H9 (cell line): ENCODE results near the gene SELPLG. TPM values are rescaled to one million over a fixed set of nuclear protein-coding genes. Genes with fewer than 3 reads are reported as not detected.

Source experiments
- DNase-seq: peaks from one replicate; pipeline ENCODE4 v3.0.0-alpha.2; 2017
- H2AFZ ChIP-seq: one replicate; pipeline ENCODE4 v1.6.1; 2013; ENCODE audit warnings: mild to moderate bottlenecking, low read length, control low read depth, moderate library complexity
- H2AK5ac ChIP-seq: 2 replicates; pipeline ENCODE4 v1.6.1; 2013; ENCODE audit warnings: low read length, control low read depth, mixed read lengths; ENCODE audit not compliant: insufficient read length
- H2BK120ac ChIP-seq: one replicate; pipeline ENCODE4 v1.6.1; 2013; ENCODE audit warnings: low read depth, mild to moderate bottlenecking, low read length, control low read depth, inconsistent platforms; ENCODE audit not compliant: poor library complexity, severe bottlenecking
- H2BK12ac ChIP-seq: 2 replicates; pipeline ENCODE4 v1.6.1; 2013; ENCODE audit warnings: low read length, control low read depth, mixed read lengths, low read depth; ENCODE audit not compliant: insufficient read length
- H2BK15ac ChIP-seq: 2 replicates; pipeline ENCODE4 v1.6.1; 2013; ENCODE audit warnings: low read depth, low read length, control low read depth
- H2BK20ac ChIP-seq: one replicate; pipeline ENCODE4 v1.6.1; 2013; ENCODE audit warnings: low read depth, mild to moderate bottlenecking, low read length, control low read depth, inconsistent platforms; ENCODE audit not compliant: poor library complexity, severe bottlenecking
- H2BK5ac ChIP-seq: 2 replicates; pipeline ENCODE4 v1.6.1; 2013; ENCODE audit warnings: low read length, control low read depth, mixed read lengths; ENCODE audit not compliant: insufficient read length
- H3K14ac ChIP-seq: 2 replicates; pipeline ENCODE4 v1.6.1; 2013; ENCODE audit warnings: low read length, control low read depth; ENCODE audit not compliant: insufficient read depth
- H3K18ac ChIP-seq: 2 replicates; pipeline ENCODE4 v1.6.1; 2013; ENCODE audit warnings: low read depth, mild to moderate bottlenecking, mixed read lengths, low read length, control low read depth; ENCODE audit not compliant: insufficient read length
- H3K23ac ChIP-seq: 2 replicates; pipeline ENCODE4 v1.6.1; 2013; ENCODE audit warnings: low read length, control low read depth, mixed read lengths, low read depth; ENCODE audit not compliant: insufficient read length
- H3K23me2 ChIP-seq: 2 replicates; pipeline ENCODE4 v1.6.1; 2013; ENCODE audit warnings: low read depth, mild to moderate bottlenecking, mixed read lengths, low read length, control low read depth; ENCODE audit not compliant: insufficient read length, poor library complexity, severe bottlenecking
- H3K27ac ChIP-seq: 2 replicates; pipeline ENCODE4 v1.5.1; 2013; ENCODE audit warnings: low read length, control low read depth, mixed read lengths, low read depth; ENCODE audit not compliant: insufficient read length
- H3K27me3 ChIP-seq: 2 replicates; pipeline ENCODE4 v1.6.1; 2013; ENCODE audit warnings: low read length, control low read depth, inconsistent platforms; ENCODE audit not compliant: insufficient read depth
- H3K4ac ChIP-seq: 2 replicates; pipeline ENCODE4 v1.6.1; 2013; ENCODE audit warnings: low read depth, mild to moderate bottlenecking, control low read depth, inconsistent platforms, low read length, moderate library complexity
- H3K4me1 ChIP-seq: 2 replicates; pipeline ENCODE4 v1.6.1; 2013; ENCODE audit warnings: low read length, control low read depth, inconsistent platforms; ENCODE audit not compliant: insufficient read depth
- H3K4me2 ChIP-seq: 2 replicates; pipeline ENCODE4 v1.6.1; 2013; ENCODE audit warnings: low read length, control low read depth, mixed read lengths; ENCODE audit not compliant: insufficient read length, insufficient read depth
- H3K56ac ChIP-seq: 2 replicates; pipeline ENCODE4 v1.6.1; 2013; ENCODE audit warnings: low read depth, mild to moderate bottlenecking, mixed read lengths, low read length, control low read depth; ENCODE audit not compliant: insufficient read length
- H3K79me1 ChIP-seq: 2 replicates; pipeline ENCODE4 v1.6.1; 2013; ENCODE audit warnings: low read depth, mild to moderate bottlenecking, moderate library complexity, low read length, control low read depth, inconsistent platforms; ENCODE audit not compliant: insufficient read depth, poor library complexity, severe bottlenecking
- H3K79me2 ChIP-seq: 2 replicates; pipeline ENCODE4 v1.6.1; 2013; ENCODE audit warnings: low read length, control low read depth, inconsistent platforms; ENCODE audit not compliant: insufficient read depth
- H3K9ac ChIP-seq: 2 replicates; pipeline ENCODE4 v1.6.1; 2013; ENCODE audit warnings: low read length, control low read depth, mixed read lengths; ENCODE audit not compliant: insufficient read length; ENCODE audit errors: extremely low read depth
- H3K9me3 ChIP-seq: one replicate; pipeline ENCODE4 v1.6.1; 2013; ENCODE audit warnings: low read depth, low read length, inconsistent platforms; ENCODE audit not compliant: control insufficient read depth
- H3T11ph ChIP-seq: one replicate; pipeline ENCODE4 v1.6.1; 2013; ENCODE audit warnings: mild to moderate bottlenecking, low read length, control low read depth, inconsistent platforms
- H4K20me1 ChIP-seq: one replicate; pipeline ENCODE4 v1.6.1; 2013; ENCODE audit not compliant: control insufficient read depth, insufficient read length, insufficient read depth
- H4K5ac ChIP-seq: 2 replicates; pipeline ENCODE4 v1.6.1; 2013; ENCODE audit warnings: low read depth, mild to moderate bottlenecking, mixed read lengths, low read length, control low read depth; ENCODE audit not compliant: insufficient read length
- H4K8ac ChIP-seq: replicated peaks from 2 replicates; pipeline ENCODE4 v1.6.1; 2013; ENCODE audit warnings: low read length, control low read depth, mixed read lengths, low read depth; ENCODE audit not compliant: insufficient read length
- H4K91ac ChIP-seq: 2 replicates; pipeline ENCODE4 v1.6.1; 2013; ENCODE audit warnings: low read depth, mild to moderate bottlenecking, moderate library complexity, mixed read lengths, low read length, control low read depth; ENCODE audit not compliant: insufficient read length
- H3K27ac Mint-ChIP-seq, 3 experiments: 2 replicates in 2 of 3; 3 replicates in 1 of 3; pipeline ENCODE4 v1.8.0; 2020 to 2021; ENCODE audit warnings: mixed read lengths in 3 of 3, mild to moderate bottlenecking in 1 of 3, moderate library complexity in 1 of 3
- H3K27me3 Mint-ChIP-seq: 2 replicates; pipeline ENCODE4 v1.8.0; 2021; ENCODE audit warnings: low read depth, mild to moderate bottlenecking, moderate library complexity, mixed read lengths
- H3K36me3 Mint-ChIP-seq, 3 experiments: 2 replicates in 2 of 3; 3 replicates in 1 of 3; pipeline ENCODE4 v1.8.0; 2020 to 2021; ENCODE audit warnings: low read depth in 3 of 3, mixed read lengths in 3 of 3; ENCODE audit not compliant: insufficient read depth in 1 of 3
- H3K4me1 Mint-ChIP-seq, 2 experiments: 2 replicates each; pipeline ENCODE4 v1.8.0; 2020; ENCODE audit warnings: mixed read lengths in 2 of 2
- H3K4me3 Mint-ChIP-seq, 2 experiments: 2 replicates in 1 of 2; 3 replicates in 1 of 2; pipeline ENCODE4 v1.8.0; 2020 to 2021; ENCODE audit warnings: mild to moderate bottlenecking in 2 of 2, mixed read lengths in 2 of 2, moderate library complexity in 1 of 2
- H3K9me3 Mint-ChIP-seq, 2 experiments: 2 replicates in 1 of 2; 3 replicates in 1 of 2; pipeline ENCODE4 v1.8.0; 2020; ENCODE audit warnings: mild to moderate bottlenecking in 2 of 2, mixed read lengths in 2 of 2, moderate library complexity in 1 of 2
- WGBS: extraction: QIAGEN DNeasy Blood & Tissue Kit; methylation state at CpG from one replicate; pipeline ENCODE4 v1.1.7; 2013; ENCODE audit warnings: missing lambda C conversion rate, low lambda C conversion rate, mixed read lengths; ENCODE audit not compliant: insufficient read length; ENCODE audit errors: extremely low coverage; 5-methylcytosine and 5-hydroxymethylcytosine counted together
- total RNA-seq: library from RNA; stranded (reverse); gene quantifications from 2 replicates; pipeline ENCODE4 v1.2.1, GENCODE V29; 2021
- TF ChIP-seq, protein P1 (sequence below): fragments of 200-600 bp; sonication (generic); conservative IDR thresholded peaks from 3 replicates; pipeline ENCODE4 v1.8.0; 2021; ENCODE audit warnings: antibody characterized with exemption, mild to moderate bottlenecking

Gene SELPLG
- total RNA-seq, 1 experiment from 2014 or later, result 0.15 TPM

GRCh38 chr12:108620236-108620879 lies 13.3 kb downstream of the SELPLG start:
- H3K4me1 Mint-ChIP-seq, result peaks cover 29 to 30% of the 10 kb centered on the region in 2 experiments
- H3K56ac ChIP-seq, result no peak overlapping the region
- H3K18ac ChIP-seq, result no peak overlapping the region
- H3K4ac ChIP-seq, result no peak overlapping the region
- H3K23me2 ChIP-seq, result no peaks in the 10 kb centered on the region
- H4K8ac ChIP-seq, result no peak overlapping the region
- no peak overlapping the region for H3K4me3 Mint-ChIP-seq
- H3K9ac ChIP-seq, result no peak overlapping the region
- no peak overlapping the region for H3K23ac ChIP-seq
- no peaks in the 10 kb centered on the region for H3K79me1 ChIP-seq
- peak overlapping the region in 2 of 3 experiments; percentile 2 to 13; a peak in 1 of 7 replicates for H3K27ac Mint-ChIP-seq
- H2BK120ac ChIP-seq, result no peak overlapping the region
- no peak overlapping the region for H3K27ac ChIP-seq
- H2BK12ac ChIP-seq, result no peak overlapping the region
- peaks cover 0 to 2% (median 0%) of the 10 kb centered on the region in 3 experiments; a peak in 2 of 7 replicates for H3K36me3 Mint-ChIP-seq
- H2BK20ac ChIP-seq, result no peak overlapping the region
- no peak overlapping the region for H4K91ac ChIP-seq
- peaks cover 4% of the 10 kb centered on the region for H4K20me1 ChIP-seq
- peaks cover 4 to 5% of the 10 kb centered on the region in 2 experiments; a peak in 3 of 5 replicates for H3K9me3 Mint-ChIP-seq
- no peak for DNase-seq
- no peak overlapping the region for H2BK15ac ChIP-seq
- peaks cover 3% of the 10 kb centered on the region; the same call in 1 of the 2 replicates for H3K4me1 ChIP-seq
- TF ChIP-seq, protein P1, sequence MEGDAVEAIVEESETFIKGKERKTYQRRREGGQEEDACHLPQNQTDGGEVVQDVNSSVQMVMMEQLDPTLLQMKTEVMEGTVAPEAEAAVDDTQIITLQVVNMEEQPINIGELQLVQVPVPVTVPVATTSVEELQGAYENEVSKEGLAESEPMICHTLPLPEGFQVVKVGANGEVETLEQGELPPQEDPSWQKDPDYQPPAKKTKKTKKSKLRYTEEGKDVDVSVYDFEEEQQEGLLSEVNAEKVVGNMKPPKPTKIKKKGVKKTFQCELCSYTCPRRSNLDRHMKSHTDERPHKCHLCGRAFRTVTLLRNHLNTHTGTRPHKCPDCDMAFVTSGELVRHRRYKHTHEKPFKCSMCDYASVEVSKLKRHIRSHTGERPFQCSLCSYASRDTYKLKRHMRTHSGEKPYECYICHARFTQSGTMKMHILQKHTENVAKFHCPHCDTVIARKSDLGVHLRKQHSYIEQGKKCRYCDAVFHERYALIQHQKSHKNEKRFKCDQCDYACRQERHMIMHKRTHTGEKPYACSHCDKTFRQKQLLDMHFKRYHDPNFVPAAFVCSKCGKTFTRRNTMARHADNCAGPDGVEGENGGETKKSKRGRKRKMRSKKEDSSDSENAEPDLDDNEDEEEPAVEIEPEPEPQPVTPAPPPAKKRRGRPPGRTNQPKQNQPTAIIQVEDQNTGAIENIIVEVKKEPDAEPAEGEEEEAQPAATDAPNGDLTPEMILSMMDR, result no peak
- no peak overlapping the region for H3K14ac ChIP-seq
- no peaks in the 10 kb centered on the region for H3K79me2 ChIP-seq
- no CpG with 5 or more reads among the region's 10 CpGs for WGBS
- no peaks in the 10 kb centered on the region; the same call in 1 of the 2 replicates for H3K27me3 Mint-ChIP-seq
- H3K27me3 ChIP-seq, result no peaks in the 10 kb centered on the region
- no peak overlapping the region for H4K5ac ChIP-seq
- no peak overlapping the region for H3T11ph ChIP-seq
- H2AK5ac ChIP-seq, result no peak overlapping the region
- no peaks in the 10 kb centered on the region for H3K9me3 ChIP-seq
- H2AFZ ChIP-seq, result no peak overlapping the region
- H3K4me2 ChIP-seq, result no peak overlapping the region
- no peak overlapping the region for H2BK5ac ChIP-seq
